Measurements from ENCODE around the gene DIS3L2.

The DIS3L2 gene

GRCh38 chr2:231961349-231962166, at the start of gene DIS3L2:
Gene DIS3L2, plus strand, starts transcription at chr2:231961713. Its CDS starts 53,215 bp downstream, at chr2:232014928.
- Mint-ChIP-seq H3K27ac (peak within 1 kb of the TSS; percentile 99), H3K4me1 (ENCODE audit: low read depth) (peaks cover 39% of the 10 kb centered on the region), H3K27me3 (no peaks in the 10 kb centered on the region), H3K9me3 (ENCODE audit: low read depth) (no peaks in the 10 kb centered on the region), H3K4me3 (peak within 1 kb of the TSS; percentile 95), H3K36me3 (peaks cover 4% of the 10 kb centered on the region)

- no peaks in the 10 kb centered on the region for H3K9me3 Mint-ChIP-seq (ENCODE audit: low read depth)
- no peak overlapping the region for H3K27ac Mint-ChIP-seq
- no peak overlapping the region for H3K4me3 Mint-ChIP-seq
- no peaks in the 10 kb centered on the region for H3K27me3 Mint-ChIP-seq
- H3K4me1 Mint-ChIP-seq (ENCODE audit: low read depth), result peaks cover 8% of the 10 kb centered on the region
- H3K36me3 Mint-ChIP-seq, result no peaks in the 10 kb centered on the region
These were observed 47.3 kb upstream of the DIS3L2 start for GRCh38 chr2:231914077-231914690.

GRCh38 chr2:231917280-231918066, 44.0 kb upstream of the DIS3L2 start:
- Mint-ChIP-seq H3K4me3 (no peak overlapping the region), H3K27ac (no peak overlapping the region), H3K27me3 (peaks cover 2% of the 10 kb centered on the region), H3K36me3 (no peaks in the 10 kb centered on the region), H3K9me3 (ENCODE audit: low read depth) (no peaks in the 10 kb centered on the region), H3K4me1 (ENCODE audit: low read depth) (no peaks in the 10 kb centered on the region)

- H3K27me3 Mint-ChIP-seq, result peaks cover 4% of the 10 kb centered on the region
- no peak overlapping the region for H3K27ac Mint-ChIP-seq
- no peaks in the 10 kb centered on the region for H3K36me3 Mint-ChIP-seq
- H3K4me1 Mint-ChIP-seq (ENCODE audit: low read depth), result no peaks in the 10 kb centered on the region
- no peak overlapping the region for H3K4me3 Mint-ChIP-seq
- H3K9me3 Mint-ChIP-seq (ENCODE audit: low read depth), result no peaks in the 10 kb centered on the region
These were observed 42.8 kb upstream of the DIS3L2 start for GRCh38 chr2:231918501-231919330.

GRCh38 chr2:231919341-231920035, 42.0 kb upstream of the DIS3L2 start:
- Mint-ChIP-seq H3K27me3 (peaks cover 11% of the 10 kb centered on the region), H3K27ac (no peak overlapping the region), H3K36me3 (no peaks in the 10 kb centered on the region), H3K9me3 (ENCODE audit: low read depth) (no peaks in the 10 kb centered on the region), H3K4me1 (ENCODE audit: low read depth) (peaks cover 4% of the 10 kb centered on the region), H3K4me3 (no peak overlapping the region)

- Mint-ChIP-seq H3K27ac (no peak overlapping the region), H3K4me3 (no peak overlapping the region), H3K4me1 (ENCODE audit: low read depth) (peaks cover 5% of the 10 kb centered on the region), H3K36me3 (no peaks in the 10 kb centered on the region), H3K9me3 (ENCODE audit: low read depth) (no peaks in the 10 kb centered on the region), H3K27me3 (peaks cover 12% of the 10 kb centered on the region)
These were observed 41.1 kb upstream of the DIS3L2 start for GRCh38 chr2:231920366-231920765.

GRCh38 chr2:231920795-231921194, 40.7 kb upstream of the DIS3L2 start:
- peaks cover 12% of the 10 kb centered on the region for H3K27me3 Mint-ChIP-seq
- H3K9me3 Mint-ChIP-seq (ENCODE audit: low read depth), result no peaks in the 10 kb centered on the region
- H3K36me3 Mint-ChIP-seq, result no peaks in the 10 kb centered on the region
- no peak overlapping the region for H3K4me3 Mint-ChIP-seq
- no peak overlapping the region for H3K27ac Mint-ChIP-seq
- peaks cover 5% of the 10 kb centered on the region for H3K4me1 Mint-ChIP-seq (ENCODE audit: low read depth)

- no peak overlapping the region for H3K4me3 Mint-ChIP-seq
- no peaks in the 10 kb centered on the region for H3K36me3 Mint-ChIP-seq
- peaks cover 13% of the 10 kb centered on the region for H3K4me1 Mint-ChIP-seq (ENCODE audit: low read depth)
- no peak overlapping the region for H3K27ac Mint-ChIP-seq
- H3K27me3 Mint-ChIP-seq, result peaks cover 17% of the 10 kb centered on the region
- H3K9me3 Mint-ChIP-seq (ENCODE audit: low read depth), result no peaks in the 10 kb centered on the region
These were observed 39.1 kb upstream of the DIS3L2 start for GRCh38 chr2:231922311-231923009.

- Mint-ChIP-seq H3K27ac (no peak overlapping the region), H3K27me3 (peaks cover 19% of the 10 kb centered on the region), H3K4me3 (no peak overlapping the region)
These were observed 38.5 kb upstream of the DIS3L2 start for GRCh38 chr2:231923010-231923344.

GRCh38 chr2:231923951-231924888, 37.3 kb upstream of the DIS3L2 start:
- Mint-ChIP-seq H3K9me3 (ENCODE audit: low read depth) (no peaks in the 10 kb centered on the region), H3K27ac (no peak overlapping the region), H3K4me3 (peak overlapping the region; percentile 74)

More at GRCh38 chr2:231923010-231923344, 38.5 kb upstream of the DIS3L2 start:
- H3K36me3 Mint-ChIP-seq, result no peaks in the 10 kb centered on the region
- no peaks in the 10 kb centered on the region for H3K9me3 Mint-ChIP-seq (ENCODE audit: low read depth)
- H3K4me1 Mint-ChIP-seq (ENCODE audit: low read depth), result peaks cover 13% of the 10 kb centered on the region

GRCh38 chr2:231924889-231925275, 36.6 kb upstream of the DIS3L2 start:
- H3K27me3 Mint-ChIP-seq, result peaks cover 19% of the 10 kb centered on the region
- H3K36me3 Mint-ChIP-seq, result no peaks in the 10 kb centered on the region
- peaks cover 13% of the 10 kb centered on the region for H3K4me1 Mint-ChIP-seq (ENCODE audit: low read depth)
- no peak overlapping the region for H3K27ac Mint-ChIP-seq
- H3K4me3 Mint-ChIP-seq, result peak overlapping the region; percentile 74
- H3K9me3 Mint-ChIP-seq (ENCODE audit: low read depth), result no peaks in the 10 kb centered on the region

More at GRCh38 chr2:231923951-231924888, 37.3 kb upstream of the DIS3L2 start:
- Mint-ChIP-seq H3K27me3 (peaks cover 19% of the 10 kb centered on the region), H3K4me1 (ENCODE audit: low read depth) (peaks cover 13% of the 10 kb centered on the region), H3K36me3 (no peaks in the 10 kb centered on the region)

GRCh38 chr2:231925303-231926179, 36.0 kb upstream of the DIS3L2 start:
- H3K27me3 Mint-ChIP-seq, result peaks cover 19% of the 10 kb centered on the region

More at GRCh38 chr2:231925303-231926179, 36.0 kb upstream of the DIS3L2 start:
- Mint-ChIP-seq H3K4me3 (peak overlapping the region; percentile 78), H3K9me3 (ENCODE audit: low read depth) (no peaks in the 10 kb centered on the region), H3K36me3 (no peaks in the 10 kb centered on the region), H3K4me1 (ENCODE audit: low read depth) (peaks cover 13% of the 10 kb centered on the region), H3K27ac (no peak overlapping the region)
